Sigmoid colon (tissue), 4 donors: ENCODE data around the gene EMD.

ENCODE experiments used
- EP300 ChIP-seq, 4 donors: sonication (generic); formaldehyde crosslinking; IDR thresholded peaks; one replicate each; pipeline ENCODE4 v1.6.1; 2017; ENCODE audit warnings: antibody characterized with exemption in 4 of 4
- POLR2A ChIP-seq, 2 donors: fragments of 450-650 bp; IDR thresholded peaks; one replicate each; pipeline ENCODE4 v1.6.1; 2016; ENCODE audit warnings: antibody characterized with exemption in 2 of 2, mild to moderate bottlenecking in 2 of 2, moderate library complexity in 2 of 2
- TF ChIP-seq, protein P1 (sequence below), 4 experiments: fragments of 450-650 bp in 3 of 4; fragments of 200-600 bp in 1 of 4; IDR thresholded peaks; one replicate each; pipeline ENCODE4 v1.5.1; 2016 to 2019; ENCODE audit warnings: antibody characterized with exemption in 4 of 4, mild to moderate bottlenecking in 3 of 4, moderate library complexity in 2 of 4

DNA sequence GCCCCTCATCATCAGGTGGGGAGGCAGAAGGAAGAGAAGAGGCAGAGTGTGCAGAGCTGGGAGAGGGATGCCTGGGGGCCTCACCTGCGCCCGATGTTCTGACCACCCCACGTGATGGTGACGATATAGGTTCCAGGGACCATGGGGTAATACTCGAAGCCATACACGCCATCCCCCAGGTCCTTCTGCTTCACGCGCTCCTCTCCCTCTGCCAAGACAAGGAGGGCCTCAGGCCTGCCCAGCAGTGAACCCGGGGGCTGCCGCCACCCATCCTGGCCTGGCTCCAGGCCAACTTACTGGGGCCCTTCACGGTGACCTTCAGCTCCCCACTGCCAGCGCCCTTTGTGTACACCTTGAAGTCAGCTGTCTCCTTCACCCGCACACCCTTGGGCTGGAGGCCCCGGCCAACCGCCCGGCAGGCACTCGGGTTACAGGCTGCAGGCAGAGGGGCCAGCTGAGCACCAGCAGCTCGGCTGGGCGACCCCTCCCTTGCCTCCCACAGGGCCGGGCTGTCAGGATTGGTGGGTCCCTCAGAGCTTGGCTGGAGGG is 14.0 kb upstream of the EMD start:
- TF ChIP-seq, protein P1, sequence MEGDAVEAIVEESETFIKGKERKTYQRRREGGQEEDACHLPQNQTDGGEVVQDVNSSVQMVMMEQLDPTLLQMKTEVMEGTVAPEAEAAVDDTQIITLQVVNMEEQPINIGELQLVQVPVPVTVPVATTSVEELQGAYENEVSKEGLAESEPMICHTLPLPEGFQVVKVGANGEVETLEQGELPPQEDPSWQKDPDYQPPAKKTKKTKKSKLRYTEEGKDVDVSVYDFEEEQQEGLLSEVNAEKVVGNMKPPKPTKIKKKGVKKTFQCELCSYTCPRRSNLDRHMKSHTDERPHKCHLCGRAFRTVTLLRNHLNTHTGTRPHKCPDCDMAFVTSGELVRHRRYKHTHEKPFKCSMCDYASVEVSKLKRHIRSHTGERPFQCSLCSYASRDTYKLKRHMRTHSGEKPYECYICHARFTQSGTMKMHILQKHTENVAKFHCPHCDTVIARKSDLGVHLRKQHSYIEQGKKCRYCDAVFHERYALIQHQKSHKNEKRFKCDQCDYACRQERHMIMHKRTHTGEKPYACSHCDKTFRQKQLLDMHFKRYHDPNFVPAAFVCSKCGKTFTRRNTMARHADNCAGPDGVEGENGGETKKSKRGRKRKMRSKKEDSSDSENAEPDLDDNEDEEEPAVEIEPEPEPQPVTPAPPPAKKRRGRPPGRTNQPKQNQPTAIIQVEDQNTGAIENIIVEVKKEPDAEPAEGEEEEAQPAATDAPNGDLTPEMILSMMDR (IDR thresholded peaks at IDR 0.05): no peak
- TF ChIP-seq POLR2A (IDR thresholded peaks at IDR 0.05) (no peak), EP300 (IDR thresholded peaks at IDR 0.05) (no peak)
